Ishikawa (cell line): ENCODE measurements around the gene TBCD.

Experiments used
- CREB1 ChIP-seq: IDR thresholded peaks from 2 replicates; pipeline ENCODE4 v1.6.1; 2012; ENCODE audit warnings: low read depth
- EGR1 ChIP-seq: IDR thresholded peaks from 2 replicates; pipeline ENCODE4 v1.6.1; 2012
- FOXM1 ChIP-seq: IDR thresholded peaks from 2 replicates; pipeline ENCODE4 v1.6.1; 2012; ENCODE audit warnings: low read depth, borderline replicate concordance
- RAD21 ChIP-seq: IDR thresholded peaks from 2 replicates; pipeline ENCODE4 v1.6.1; 2012; ENCODE audit warnings: low read depth
- REST ChIP-seq: IDR thresholded peaks from 2 replicates; pipeline ENCODE4 v1.6.1; 2012; ENCODE audit warnings: low read depth, mild to moderate bottlenecking
- ZBTB7A ChIP-seq: IDR thresholded peaks from 2 replicates; pipeline ENCODE4 v1.6.1; 2012; ENCODE audit warnings: low read depth

GRCh38 chr17:82882715-82883418 is 131.0 kb downstream of the TBCD start:
- no peak for TF ChIP-seq RAD21
- TF ChIP-seq EGR1, result no peak
- TF ChIP-seq FOXM1, result no peak
- no peak for TF ChIP-seq CREB1
- no peak for TF ChIP-seq ZBTB7A
- TF ChIP-seq REST, result no peak
